Right lobe of liver (tissue), 4 donors: ENCODE measurements around the gene AQR.

ENCODE experiments used
- CTCF ChIP-seq, 4 donors: fragments of 200-600 bp in 3 of 4; fragments of 450-650 bp in 1 of 4; IDR thresholded peaks; one replicate each; pipeline versions ENCODE4 v1.5.1 to v1.8.0; 2016 to 2022; ENCODE audit warnings: antibody characterized with exemption in 4 of 4, mild to moderate bottlenecking in 2 of 4
- POLR2A ChIP-seq: fragments of 450-650 bp; IDR thresholded peaks from one replicate; pipeline ENCODE4 v1.6.1; 2017; ENCODE audit warnings: antibody characterized with exemption, mild to moderate bottlenecking
- donor health status: DM: no; HTN: no; CAD: no.
- donor health status: DM: no; HTN: no; CAD: no.
- donor health status: DM: no; HTN: yes; CAD: no.

- TF ChIP-seq CTCF (IDR thresholded peaks at IDR 0.05) (no peak), POLR2A (no peak)
Observed at GRCh38 chr15:34809186-34809585, 160.4 kb downstream of the AQR start.
